ENCODE data around the gene RLN3.

- TF ChIP-seq, protein P1, sequence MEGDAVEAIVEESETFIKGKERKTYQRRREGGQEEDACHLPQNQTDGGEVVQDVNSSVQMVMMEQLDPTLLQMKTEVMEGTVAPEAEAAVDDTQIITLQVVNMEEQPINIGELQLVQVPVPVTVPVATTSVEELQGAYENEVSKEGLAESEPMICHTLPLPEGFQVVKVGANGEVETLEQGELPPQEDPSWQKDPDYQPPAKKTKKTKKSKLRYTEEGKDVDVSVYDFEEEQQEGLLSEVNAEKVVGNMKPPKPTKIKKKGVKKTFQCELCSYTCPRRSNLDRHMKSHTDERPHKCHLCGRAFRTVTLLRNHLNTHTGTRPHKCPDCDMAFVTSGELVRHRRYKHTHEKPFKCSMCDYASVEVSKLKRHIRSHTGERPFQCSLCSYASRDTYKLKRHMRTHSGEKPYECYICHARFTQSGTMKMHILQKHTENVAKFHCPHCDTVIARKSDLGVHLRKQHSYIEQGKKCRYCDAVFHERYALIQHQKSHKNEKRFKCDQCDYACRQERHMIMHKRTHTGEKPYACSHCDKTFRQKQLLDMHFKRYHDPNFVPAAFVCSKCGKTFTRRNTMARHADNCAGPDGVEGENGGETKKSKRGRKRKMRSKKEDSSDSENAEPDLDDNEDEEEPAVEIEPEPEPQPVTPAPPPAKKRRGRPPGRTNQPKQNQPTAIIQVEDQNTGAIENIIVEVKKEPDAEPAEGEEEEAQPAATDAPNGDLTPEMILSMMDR (conservative IDR thresholded peaks at IDR 0.05; ENCODE audit: low read depth, low read length) = no peak
- no peak for TF ChIP-seq EZH2 (IDR thresholded peaks at IDR 0.05; ENCODE audit: borderline replicate concordance, low read depth, low read length, poor library complexity, severe bottlenecking)
Observed at GRCh38 chr19:14003251-14004055, 24.5 kb upstream of the RLN3 start.

Data from A673 (cell line).